Measurements from ENCODE around the gene ACSL1.

ACSL1 gene

DNA sequence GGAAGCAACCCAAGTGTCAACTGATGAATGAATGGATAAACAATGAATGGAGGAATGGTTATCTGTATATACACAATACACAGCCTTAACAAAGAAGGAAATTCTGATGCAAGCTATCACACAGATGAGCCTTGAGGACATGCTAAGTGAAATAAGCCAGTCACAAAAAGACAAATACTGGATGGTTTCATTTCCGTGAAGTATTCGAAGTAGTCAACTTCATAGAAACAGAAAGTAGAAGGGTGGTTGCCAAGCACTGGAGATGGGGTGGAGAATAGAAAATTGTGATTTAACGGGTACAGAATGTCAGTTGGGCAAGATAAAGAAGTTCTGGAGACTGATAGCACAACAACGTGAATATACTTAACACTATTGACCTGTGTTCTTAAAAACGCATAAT, 120.1 kb downstream of the ACSL1 start:
- Histone ChIP-seq H3K4me1 (ENCODE audit: control insufficient read depth, insufficient read depth, low read length) (no peaks in the 10 kb centered on the region), H3K36me3 (ENCODE audit: control insufficient read depth, insufficient read depth, low read length) (no peaks in the 10 kb centered on the region), H3K27ac (ENCODE audit: low read depth, low read length) (no peak overlapping the region), H3K27me3 (ENCODE audit: control insufficient read depth, insufficient read depth, low read length) (no peaks in the 10 kb centered on the region), H3K9ac (ENCODE audit: low read length) (no peak overlapping the region), H3K4me3 (ENCODE audit: low read length) (no peak overlapping the region)
